Left ventricle myocardium inferior (tissue), 1 donor: ENCODE results near the gene WDFY4. TPM values are rescaled to one million over a fixed set of nuclear protein-coding genes. Genes with fewer than 3 reads are reported as not detected.

Experiments
- DNase-seq: peaks from one replicate; pipeline ENCODE4 v3.0.0-alpha.2; 2020
- H3K27ac ChIP-seq: fragments of 200-600 bp; replicated peaks from 2 replicates; pipeline ENCODE4 v1.8.0; 2021
- H3K27me3 ChIP-seq: fragments of 200-600 bp; 2 replicates; pipeline ENCODE4 v1.8.0; 2021; ENCODE audit warnings: low read depth
- H3K36me3 ChIP-seq: fragments of 200-600 bp; 2 replicates; pipeline ENCODE4 v1.8.0; 2021
- H3K4me1 ChIP-seq: fragments of 200-600 bp; 2 replicates; pipeline ENCODE4 v1.8.0; 2021
- H3K4me3 ChIP-seq: fragments of 200-600 bp; 2 replicates; pipeline ENCODE4 v1.8.0; 2021; ENCODE audit warnings: mild to moderate bottlenecking, moderate library complexity
- H3K9me3 ChIP-seq: fragments of 200-600 bp; replicated peaks from 2 replicates; pipeline ENCODE4 v1.8.0; 2021
- intact Hi-C: fragments of 100-400 bp; cut with micrococcal nuclease; formaldehyde crosslinking; loops from one replicate; pipeline ENCODE4 v1.11.0; 2022
- total RNA-seq: library from RNA; stranded (reverse); fragmentation: NEBNext Ultra II Directional; extraction: Animal tissue kit (Norgen Biotek cat#: 25700); gene quantifications from one replicate; pipeline ENCODE4 v1.2.1, GENCODE V29; 2021
- TF ChIP-seq, protein P1 (sequence below): fragments of 200-600 bp; IDR thresholded peaks from 2 replicates; pipeline ENCODE4 v1.8.0; 2021; ENCODE audit warnings: antibody characterized with exemption, mild to moderate bottlenecking, borderline replicate concordance
- donor health status: DM: no; HTN: yes; CAD: no; lungs with severe emphysema.

WDFY4 gene
- total RNA-seq, 1 donor from 2014 or later, result 1.5 TPM

DNA sequence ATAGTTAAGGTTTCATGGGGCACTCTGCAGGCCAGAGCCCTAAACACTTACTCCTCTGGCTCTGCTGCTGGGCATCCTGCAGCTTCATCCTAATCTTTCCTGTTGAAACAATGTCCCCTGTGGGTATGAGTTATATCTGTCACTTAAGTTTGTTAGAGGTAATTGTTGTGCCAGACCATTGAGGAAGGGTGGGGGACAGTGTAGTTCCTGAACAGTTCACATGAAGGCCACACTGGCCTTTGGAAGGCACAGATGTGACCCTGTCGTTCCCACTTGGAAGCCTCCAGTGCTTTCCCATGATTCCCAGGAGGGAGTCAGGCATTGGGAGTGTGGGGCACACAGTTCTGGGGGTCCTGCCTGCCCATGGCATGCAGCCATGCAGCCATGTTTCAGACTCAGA is 65.3 kb downstream of the WDFY4 start:
- H3K36me3 ChIP-seq, result no peaks in the 10 kb centered on the region
- intact Hi-C loops, result no loop called here
- H3K9me3 ChIP-seq, result peaks cover 19% of the 10 kb centered on the region
- TF ChIP-seq, protein P1, sequence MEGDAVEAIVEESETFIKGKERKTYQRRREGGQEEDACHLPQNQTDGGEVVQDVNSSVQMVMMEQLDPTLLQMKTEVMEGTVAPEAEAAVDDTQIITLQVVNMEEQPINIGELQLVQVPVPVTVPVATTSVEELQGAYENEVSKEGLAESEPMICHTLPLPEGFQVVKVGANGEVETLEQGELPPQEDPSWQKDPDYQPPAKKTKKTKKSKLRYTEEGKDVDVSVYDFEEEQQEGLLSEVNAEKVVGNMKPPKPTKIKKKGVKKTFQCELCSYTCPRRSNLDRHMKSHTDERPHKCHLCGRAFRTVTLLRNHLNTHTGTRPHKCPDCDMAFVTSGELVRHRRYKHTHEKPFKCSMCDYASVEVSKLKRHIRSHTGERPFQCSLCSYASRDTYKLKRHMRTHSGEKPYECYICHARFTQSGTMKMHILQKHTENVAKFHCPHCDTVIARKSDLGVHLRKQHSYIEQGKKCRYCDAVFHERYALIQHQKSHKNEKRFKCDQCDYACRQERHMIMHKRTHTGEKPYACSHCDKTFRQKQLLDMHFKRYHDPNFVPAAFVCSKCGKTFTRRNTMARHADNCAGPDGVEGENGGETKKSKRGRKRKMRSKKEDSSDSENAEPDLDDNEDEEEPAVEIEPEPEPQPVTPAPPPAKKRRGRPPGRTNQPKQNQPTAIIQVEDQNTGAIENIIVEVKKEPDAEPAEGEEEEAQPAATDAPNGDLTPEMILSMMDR, result no peak
- no peak for DNase-seq
- H3K27me3 ChIP-seq, result no peaks in the 10 kb centered on the region
- no peak overlapping the region for H3K4me3 ChIP-seq
- peaks cover 22% of the 10 kb centered on the region for H3K4me1 ChIP-seq
- peak overlapping the region; percentile 1 for H3K27ac ChIP-seq

DNA sequence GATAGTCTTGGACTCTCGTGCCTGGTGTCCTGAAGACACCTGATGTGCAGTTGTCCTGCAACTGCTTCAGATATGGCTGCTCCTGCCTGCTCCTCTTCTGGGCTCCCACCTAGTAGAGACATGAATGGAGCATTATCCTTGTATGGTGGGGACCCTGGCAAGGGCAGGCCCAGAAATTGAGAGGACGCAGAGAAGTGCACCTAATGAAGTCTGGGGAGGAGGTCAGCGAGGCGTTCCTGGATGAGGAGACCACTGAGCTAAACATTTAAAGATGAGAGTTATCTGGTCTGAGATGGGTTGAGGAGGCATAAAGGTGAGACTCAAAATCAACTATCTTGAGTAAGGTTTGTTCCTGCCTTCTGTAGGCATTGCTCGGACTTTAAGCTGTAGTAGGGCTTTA is 66.3 kb downstream of the WDFY4 start:
- no peaks in the 10 kb centered on the region for H3K27me3 ChIP-seq
- H3K36me3 ChIP-seq, result no peaks in the 10 kb centered on the region
- H3K27ac ChIP-seq, result no peak overlapping the region
- TF ChIP-seq, protein P1, result no peak
- H3K9me3 ChIP-seq, result peaks cover 19% of the 10 kb centered on the region
- no peak for DNase-seq
- no peak overlapping the region for H3K4me3 ChIP-seq
- H3K4me1 ChIP-seq, result peaks cover 22% of the 10 kb centered on the region
- intact Hi-C loops, result no loop called here

DNA sequence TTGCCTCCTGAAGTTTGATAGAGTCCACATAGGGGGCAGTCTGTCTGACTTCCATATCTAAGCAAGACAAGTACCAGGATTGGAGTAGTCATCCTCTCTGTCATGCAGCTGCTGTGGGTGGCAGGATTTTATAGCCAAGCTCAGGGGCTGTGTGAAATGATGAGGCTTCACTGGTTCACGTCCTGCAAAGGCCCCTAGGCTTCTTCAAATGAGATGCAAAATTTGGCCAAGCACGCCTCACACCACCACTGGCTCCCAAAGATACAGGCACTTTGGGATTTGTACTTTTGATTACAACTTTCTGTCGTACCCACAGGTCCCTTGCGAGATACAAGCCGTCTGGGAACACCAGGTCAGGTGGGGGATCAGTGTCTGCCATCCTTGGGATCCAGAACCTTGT is 67.1 kb downstream of the WDFY4 start:
- no peak overlapping the region for H3K4me3 ChIP-seq
- peaks cover 14% of the 10 kb centered on the region for H3K9me3 ChIP-seq
- no peak for DNase-seq
- H3K27me3 ChIP-seq, result no peaks in the 10 kb centered on the region
- H3K27ac ChIP-seq, result no peak overlapping the region
- intact Hi-C loops, result no loop called here
- H3K36me3 ChIP-seq, result no peaks in the 10 kb centered on the region
- TF ChIP-seq, protein P1, result no peak
- peaks cover 22% of the 10 kb centered on the region for H3K4me1 ChIP-seq

DNA sequence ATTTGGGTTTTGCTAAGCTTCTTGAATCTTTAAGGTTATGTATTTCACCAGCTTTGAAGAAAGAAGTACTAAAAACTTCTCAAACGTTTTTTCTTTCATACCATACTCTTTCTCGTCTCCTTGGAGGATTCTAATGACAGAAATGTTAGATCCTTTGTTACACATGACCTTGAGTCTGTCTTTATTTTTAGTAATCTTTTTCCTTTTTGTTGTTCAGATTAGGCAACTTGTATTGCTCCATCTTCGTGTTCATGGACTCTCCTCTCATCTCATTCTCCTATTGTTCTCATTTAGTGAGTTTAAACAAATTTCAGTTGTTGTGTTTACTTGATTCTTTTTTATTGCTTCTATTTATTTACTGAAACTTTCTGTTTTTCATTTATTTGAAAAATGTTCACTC is 73.7 kb downstream of the WDFY4 start:
- no peak overlapping the region for H3K27ac ChIP-seq
- DNase-seq, result no peak
- H3K4me1 ChIP-seq, result peaks cover 10% of the 10 kb centered on the region
- no peaks in the 10 kb centered on the region for H3K36me3 ChIP-seq
- H3K27me3 ChIP-seq, result peaks cover 6% of the 10 kb centered on the region
- H3K9me3 ChIP-seq, result no peaks in the 10 kb centered on the region
- TF ChIP-seq, protein P1, result no peak
- no peak overlapping the region for H3K4me3 ChIP-seq
- intact Hi-C loops, result no loop called here

DNA sequence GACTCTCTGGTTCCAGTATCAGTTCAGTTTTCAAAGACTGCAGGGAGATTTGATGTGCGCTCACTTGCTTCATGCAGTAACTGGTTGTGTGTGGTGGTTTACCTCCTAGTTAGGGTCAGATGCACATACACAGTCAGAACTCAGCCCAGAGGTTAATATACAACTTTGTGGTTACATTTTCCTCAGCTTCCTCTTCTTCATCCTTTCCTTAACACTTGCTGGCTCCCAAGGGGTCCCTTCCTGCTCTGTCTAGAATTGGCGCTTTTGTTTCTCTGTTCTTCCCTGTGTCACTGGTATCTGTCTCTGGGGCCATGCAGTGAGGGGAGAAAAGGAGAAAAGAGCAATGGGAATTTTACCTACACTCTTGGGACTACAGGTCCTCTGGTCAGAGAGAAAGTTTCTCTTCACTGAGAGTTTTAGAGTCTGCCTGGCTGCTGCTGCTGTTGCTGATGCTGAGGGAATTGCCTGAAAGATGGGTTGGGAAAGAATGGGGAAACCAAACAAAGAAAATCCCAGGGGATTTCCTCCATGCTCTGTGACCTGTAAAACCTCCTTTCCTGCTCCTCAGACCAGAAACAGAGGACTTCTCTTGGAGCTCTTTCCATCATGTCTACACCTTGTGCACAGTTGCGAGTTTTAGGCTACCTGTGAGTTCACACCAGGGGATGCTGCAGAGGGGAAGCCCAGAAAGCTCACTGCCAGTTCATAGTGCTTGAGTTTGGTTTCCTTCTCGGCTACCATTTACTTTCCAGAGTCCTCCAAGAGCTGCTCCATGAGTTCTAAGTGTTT is 74.6 kb downstream of the WDFY4 start:
- intact Hi-C loops, result no loop called here
- H3K4me1 ChIP-seq, result peaks cover 10% of the 10 kb centered on the region
- no peak for DNase-seq
- peaks cover 6% of the 10 kb centered on the region for H3K27me3 ChIP-seq
- H3K36me3 ChIP-seq, result no peaks in the 10 kb centered on the region
- H3K9me3 ChIP-seq, result no peaks in the 10 kb centered on the region
- no peak overlapping the region for H3K27ac ChIP-seq
- TF ChIP-seq, protein P1, result no peak
- no peak overlapping the region for H3K4me3 ChIP-seq
